IPS-11a (cell line): Measurements from ENCODE around the gene SCTR.

Experiments used
- H3K4me3 ChIP-seq: one replicate; pipeline ENCODE4 v1.5.1; 2013; ENCODE audit warnings: low read depth, low read length, control low read depth

SCTR gene

DNA sequence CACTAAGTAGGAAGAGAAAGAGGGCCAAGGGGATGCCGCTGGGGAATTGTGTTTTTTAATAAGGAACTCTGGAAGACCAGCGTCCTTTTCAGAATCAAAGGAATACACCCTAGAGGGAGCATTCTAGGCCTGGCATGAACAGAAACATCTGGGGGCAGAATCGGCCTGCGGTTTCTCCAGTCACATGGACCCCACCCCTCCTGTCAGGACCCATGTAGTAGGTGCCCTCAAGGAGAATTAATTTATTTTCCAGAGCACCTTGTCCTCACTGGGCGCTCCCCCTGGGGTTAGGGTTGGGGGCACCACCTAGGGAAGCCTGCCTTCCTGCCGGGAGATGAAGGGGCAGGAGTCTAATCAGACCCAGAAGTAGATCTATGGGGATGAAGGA lies 48.4 kb downstream of the SCTR start:
- no peak overlapping the region for H3K4me3 ChIP-seq

DNA sequence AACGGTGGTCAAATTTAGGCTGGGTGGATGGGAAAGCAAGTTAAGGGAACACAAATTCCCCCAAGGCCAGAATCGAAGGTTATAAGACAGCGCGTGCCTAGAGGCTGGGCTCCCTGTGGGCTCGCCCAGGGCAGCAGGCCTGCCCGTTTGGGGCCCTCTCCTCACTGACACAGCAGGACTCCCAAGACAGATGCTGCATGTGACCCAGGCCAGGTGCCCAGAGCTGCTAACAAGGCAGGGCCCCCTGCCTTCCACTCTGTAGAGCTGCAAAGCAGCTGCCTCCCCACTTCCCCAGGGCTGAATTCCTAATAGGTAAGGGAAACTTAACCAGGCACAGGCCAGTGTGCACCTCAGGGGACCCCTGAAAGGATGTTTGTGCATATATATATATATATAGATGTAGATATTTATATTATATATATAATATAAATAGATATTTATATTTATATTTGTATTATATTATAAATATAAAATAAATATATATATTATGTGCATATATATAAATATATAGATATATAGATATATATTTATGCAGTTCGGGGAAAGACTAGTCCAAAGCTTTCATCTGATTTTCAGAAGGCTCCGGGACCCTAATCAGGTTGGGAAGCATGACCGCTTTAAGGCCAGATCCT lies 48.9 kb downstream of the SCTR start:
- no peak overlapping the region for H3K4me3 ChIP-seq

DNA sequence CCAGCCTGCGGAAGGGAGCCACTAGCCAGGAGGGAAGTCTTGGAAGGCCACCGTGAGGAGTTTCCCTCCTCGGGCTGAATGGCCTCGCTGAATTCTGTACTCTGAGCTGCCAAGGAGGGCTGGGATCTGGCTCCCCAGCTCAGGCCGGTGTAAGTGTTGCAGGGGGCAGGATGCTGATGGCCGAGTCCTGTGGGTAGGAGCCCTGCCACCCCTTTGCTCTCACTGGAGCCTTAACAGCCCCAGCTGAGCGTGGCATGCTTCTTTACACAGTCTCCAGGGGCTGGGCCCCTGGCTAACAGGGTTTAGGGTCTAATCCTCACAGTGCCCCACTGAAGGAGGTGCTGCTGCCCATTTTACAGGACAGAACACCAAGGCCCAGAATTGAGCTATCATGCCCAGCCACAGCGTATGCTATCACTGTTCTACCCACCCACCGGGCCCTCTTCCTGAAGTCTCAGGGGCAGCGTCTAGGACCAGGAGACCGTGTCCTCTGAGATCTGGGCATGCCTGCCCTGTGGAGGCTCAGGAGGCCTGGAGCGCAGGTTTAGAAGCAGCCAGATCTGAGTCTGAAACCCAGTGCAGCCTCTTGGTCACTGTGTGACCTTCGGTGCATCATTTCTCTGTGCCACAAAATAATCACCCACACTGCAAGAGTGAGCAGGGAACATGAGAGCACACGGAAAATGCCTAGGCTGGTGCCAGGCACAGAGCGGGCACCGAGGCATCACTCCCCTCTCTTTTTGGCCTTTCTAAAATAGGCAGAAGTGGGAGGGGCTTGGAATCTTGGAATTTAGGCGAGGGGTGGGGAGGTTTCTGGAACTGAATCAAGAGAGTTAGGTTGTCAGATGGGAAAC lies 49.7 kb downstream of the SCTR start:
- H3K4me3 ChIP-seq: no peak overlapping the region

DNA sequence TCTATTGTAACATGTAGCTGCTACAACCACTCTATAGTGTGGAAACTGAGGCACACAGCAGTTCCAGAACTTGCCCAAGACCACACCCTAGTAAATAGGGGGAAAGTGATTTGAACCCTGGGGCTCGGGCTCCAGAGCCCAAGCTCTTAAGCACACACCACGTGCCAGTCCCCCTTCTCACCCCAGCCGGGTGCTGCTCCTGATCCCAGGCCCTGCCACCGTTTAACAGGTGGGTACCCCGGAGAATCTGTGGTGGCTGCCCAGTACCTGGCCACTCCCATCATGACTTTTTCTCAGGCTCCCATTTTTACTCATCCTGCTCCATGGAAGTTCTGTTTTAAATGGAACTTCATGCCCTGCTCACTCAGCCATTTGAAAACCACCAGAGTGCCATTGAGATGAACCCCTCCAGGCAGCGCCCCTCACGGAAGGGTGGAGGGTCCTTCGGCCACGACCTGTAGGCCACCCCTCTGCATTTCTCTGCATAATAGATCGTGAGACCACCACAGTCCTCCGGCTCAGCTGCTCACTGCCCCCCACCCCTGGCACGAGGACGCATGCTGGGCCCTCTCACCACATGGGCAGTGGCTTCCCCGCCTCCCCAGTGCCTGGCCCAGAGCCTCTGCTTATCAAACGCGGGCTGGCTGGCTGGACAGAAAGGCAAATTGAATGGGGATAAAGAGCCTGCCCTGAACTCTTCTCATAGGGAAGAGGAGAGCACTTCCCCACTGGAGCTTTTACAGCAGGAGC lies 50.5 kb downstream of the SCTR start:
- no peak overlapping the region for H3K4me3 ChIP-seq

DNA sequence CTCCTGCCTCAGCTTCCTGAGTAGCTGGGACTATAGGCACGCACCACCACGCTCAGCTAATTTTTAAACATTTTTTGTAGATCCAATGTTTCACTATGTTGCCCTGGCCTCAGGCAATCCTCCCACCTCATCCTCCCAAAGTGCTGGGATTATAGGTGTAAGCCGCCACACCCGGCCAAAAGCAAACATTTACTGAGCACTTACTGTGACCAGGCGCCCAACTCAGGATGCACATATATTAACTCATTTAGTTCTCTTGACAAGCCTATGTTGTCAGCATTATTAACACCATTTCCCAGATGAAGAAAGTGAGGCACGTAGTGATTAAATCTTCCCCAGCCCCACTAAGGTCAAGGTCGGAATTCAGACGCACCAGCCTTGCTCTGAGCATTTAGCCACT lies 51.5 kb downstream of the SCTR start:
- no peak overlapping the region for H3K4me3 ChIP-seq

DNA sequence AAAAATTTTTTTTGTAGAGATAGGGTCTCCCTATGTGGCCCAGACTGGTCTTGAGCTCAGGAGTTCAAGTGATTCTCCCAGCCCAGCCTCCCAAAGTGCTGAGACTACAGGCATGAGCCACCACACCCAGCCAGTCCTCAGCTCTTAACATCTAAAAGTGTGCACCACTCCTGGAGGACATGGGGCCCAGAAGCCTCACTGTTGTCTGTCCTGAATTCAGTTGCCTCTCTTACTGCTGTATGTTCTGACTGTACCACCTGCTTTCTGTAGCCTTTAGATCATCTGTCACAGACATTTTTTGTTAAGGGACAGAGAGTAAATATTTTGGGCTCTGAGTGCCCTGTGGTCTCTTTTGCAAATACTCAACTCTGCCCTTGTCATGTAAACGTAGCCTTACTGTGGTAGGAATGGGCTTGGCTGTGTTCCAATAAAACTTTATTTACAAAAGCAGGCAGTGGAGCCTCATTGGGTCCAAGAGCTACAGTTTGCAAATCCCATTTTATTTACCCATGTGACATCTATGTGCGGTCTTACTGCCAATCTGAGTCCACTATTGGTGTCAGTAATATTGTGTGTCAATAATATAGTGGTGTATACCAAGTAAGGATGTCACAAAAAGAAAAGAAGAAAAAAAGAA lies 54.5 kb downstream of the SCTR start:
- H3K4me3 ChIP-seq: no peak overlapping the region

DNA sequence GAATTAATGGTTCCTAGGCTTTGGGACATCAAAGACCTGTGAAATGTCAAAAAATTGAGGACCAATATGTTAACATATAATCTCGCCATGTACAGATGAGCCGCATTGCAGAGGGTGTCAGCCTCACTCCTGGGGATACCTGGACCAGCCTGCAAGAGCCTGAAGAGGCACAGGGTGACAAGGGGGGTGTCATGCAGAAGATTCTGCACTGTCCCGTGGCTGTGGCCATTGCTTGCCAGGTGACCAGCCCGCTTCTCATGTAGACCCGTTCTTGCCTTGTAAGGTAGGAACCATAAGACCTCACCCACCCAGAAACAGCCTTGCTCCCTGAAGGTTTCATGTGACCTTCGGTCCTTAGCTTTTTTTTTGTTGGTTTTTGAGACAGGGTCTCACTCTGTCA lies 55.2 kb downstream of the SCTR start:
- H3K4me3 ChIP-seq: no peak overlapping the region

DNA sequence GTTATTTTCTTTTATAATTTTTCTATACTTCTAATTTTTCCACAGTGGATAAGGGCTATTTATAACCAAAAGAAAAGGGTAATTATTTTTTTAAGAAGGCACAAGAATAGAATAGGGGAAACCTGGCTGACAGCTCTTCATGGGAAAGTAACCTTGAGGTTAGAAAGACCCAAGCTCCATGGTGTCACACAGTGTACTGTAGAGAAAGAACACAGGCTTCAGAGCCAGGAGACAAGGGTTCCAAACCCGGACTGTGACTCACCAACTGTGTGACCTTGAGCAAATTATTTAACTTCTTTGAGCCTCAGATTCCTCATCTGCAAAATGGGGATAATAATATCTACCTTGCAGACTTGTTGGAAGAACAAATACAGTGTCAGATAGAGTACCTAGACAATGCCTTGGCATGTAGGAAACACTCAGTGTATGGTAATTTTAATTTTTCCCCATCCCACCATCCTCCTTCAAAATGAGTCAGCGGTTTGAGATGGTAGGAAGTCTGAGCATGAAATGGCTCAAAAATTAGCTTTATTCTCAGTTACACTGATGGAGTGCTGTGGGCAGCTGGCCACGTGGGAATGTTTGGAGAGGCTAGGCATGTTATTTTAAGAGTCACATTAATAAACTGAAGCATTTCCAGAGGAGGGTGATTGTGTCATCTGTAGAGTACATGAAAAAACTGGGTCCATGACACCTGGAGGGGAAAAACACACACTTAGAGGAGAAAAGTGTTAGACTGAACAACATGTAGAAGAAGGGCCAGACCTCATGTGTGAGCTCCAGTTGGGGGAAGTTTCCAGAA lies 55.9 kb downstream of the SCTR start:
- H3K4me3 ChIP-seq: no peak overlapping the region

DNA sequence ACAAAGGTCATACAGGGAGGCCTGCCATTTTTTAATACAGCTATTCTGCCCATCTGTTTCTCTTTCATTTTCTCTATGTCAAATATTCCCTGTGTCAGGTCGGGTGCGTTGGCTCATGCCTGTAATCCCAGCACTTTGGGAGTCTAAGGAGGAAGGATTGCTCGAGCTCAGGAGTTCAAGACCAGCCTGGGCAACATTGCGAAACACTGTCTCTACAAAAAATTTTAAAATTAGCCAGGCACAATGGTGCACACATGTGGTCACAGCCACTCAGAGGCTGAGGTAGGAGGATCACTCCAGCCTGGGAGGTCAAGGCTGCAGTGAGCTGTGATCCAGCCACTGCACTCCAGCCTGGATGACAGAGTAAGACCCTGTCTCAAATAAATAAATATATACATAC lies 57.9 kb downstream of the SCTR start:
- H3K4me3 ChIP-seq: no peak overlapping the region

DNA sequence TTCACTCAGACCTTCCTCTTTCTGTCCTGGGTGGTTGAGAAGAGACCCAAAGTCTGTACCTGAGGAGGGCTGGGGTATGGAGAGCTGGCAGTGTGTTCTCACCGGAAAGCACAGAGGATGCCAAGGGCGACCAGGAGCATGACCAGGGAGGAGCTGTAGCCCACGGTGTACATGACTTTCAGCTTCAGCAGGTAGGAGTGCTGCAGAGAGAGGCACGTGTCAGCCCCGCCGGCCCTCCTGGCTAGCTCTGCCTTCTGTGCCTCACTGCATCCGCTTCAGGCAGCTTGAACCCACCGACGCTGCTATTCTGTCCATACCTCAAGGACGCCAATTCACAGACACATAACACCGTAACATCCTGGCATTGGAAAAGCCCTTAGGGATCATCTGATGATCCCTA lies 58.6 kb downstream of the SCTR start:
- H3K4me3 ChIP-seq: no peak overlapping the region

DNA sequence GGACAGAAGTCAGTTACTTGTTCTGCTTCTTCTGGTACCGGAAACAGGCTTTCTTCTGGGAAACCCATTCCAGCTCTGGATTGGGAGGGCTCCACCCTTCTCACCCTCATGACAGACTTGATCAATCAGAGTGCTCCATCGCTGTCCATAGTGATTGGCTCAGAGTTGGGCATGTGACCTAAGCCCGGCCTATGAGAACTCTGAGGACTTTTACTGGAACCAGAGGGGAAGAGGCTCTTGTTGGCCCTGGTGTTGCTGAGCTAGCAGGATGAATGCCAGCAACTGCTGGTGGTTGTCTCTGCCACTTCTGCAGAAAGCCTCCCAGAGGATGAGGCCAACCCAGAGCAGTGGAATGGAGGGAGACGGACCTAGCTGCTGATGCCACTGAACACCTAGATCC lies 59.3 kb downstream of the SCTR start:
- H3K4me3 ChIP-seq: no peak overlapping the region

DNA sequence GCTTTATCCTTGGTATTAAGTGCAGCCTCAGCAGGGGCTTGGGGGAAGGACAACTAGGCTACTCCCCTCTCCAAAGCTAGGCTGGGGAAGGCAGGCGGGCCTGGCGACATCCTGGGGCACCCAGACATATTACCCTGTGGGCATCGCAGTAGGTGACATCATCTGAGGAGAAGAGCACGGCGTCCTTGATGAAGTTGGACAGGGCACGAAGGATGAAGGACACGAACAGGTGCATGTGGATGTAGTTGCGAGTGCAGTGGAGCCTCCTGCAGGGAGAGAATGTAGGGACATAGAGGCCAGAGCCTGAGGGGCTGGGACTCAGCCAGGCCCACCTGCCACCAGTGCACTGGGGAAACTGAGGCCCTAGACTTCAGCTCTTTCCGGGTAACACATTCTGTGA lies 60.3 kb downstream of the SCTR start:
- no peak overlapping the region for H3K4me3 ChIP-seq

DNA sequence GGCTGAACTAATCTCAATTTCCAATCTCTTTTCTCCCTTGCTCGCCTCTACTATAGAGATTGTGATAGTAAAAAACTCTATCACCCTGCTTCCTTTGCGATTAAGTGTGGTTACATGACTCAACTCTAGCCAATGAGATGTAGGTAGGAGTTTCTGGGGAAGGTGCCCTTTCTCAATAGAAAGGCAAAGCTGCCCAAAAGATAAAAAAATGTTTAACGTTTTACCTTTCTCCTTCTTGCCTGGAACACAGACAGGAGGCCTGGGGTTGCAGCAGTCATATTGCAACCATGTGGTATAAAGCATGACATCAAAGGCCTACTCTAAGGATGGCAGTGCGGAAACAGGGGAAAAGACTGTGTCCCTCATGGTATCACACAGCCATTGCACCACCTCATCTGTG lies 61.1 kb downstream of the SCTR start:
- H3K4me3 ChIP-seq: no peak overlapping the region

DNA sequence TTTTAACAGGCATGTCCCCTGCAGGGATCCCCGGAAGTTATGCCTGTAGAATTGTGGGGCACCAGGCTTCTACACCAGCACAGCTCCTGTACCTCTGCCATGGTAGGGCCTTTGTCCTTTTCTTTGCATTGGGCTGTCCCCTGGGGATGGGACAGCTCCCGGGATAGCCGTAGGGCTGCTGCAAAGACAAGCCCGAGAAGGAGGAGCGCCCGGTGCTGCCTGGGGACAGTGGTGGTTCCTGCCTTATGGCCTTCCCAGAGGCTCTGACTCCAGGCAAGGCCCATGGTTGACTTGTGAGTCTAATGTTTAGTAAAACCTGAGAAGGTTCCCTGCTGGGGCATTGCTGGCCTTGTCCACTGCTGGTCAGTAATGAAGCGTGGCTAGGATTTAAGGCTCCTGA lies 61.7 kb downstream of the SCTR start:
- no peak overlapping the region for H3K4me3 ChIP-seq

DNA sequence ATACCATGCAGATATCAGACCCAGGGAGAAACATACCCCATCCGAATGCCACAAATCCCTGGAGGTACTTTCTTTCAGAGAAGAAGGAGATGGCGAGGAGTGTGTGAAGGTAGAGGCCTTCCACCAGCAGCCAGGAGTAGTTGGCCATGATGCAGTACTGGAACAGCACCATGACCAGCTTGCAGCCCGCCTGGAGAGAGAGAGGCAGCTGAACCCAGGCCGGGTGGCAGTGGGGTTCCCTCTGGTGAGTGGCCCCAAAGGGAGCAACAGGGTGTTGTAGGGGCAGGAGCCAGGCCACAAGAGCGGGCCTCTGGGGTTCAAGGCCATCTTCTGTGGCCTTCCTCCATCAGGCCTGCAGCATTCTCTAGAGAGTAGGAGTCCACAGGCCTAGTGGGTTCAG lies 62.5 kb downstream of the SCTR start:
- no peak overlapping the region for H3K4me3 ChIP-seq

DNA sequence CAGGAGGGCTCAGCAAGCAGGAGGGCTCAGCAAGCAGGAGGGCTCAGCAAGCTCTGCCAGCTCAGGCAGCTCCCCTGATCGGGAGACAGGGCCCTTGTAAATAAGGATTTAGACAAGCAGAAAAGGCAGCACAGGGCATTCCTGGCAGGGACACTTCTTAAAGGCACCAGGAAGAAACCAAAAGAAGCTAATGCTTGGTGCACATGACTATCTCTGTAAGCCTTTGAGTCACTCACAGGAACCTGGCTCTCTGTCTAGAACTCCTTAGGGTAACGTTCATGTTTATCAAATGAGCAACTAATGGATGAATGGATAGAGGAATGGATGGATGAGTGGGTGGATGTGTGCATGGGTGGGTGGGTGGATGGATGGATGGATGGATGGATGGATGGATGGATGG lies 64.2 kb downstream of the SCTR start:
- H3K4me3 ChIP-seq: no peak overlapping the region

DNA sequence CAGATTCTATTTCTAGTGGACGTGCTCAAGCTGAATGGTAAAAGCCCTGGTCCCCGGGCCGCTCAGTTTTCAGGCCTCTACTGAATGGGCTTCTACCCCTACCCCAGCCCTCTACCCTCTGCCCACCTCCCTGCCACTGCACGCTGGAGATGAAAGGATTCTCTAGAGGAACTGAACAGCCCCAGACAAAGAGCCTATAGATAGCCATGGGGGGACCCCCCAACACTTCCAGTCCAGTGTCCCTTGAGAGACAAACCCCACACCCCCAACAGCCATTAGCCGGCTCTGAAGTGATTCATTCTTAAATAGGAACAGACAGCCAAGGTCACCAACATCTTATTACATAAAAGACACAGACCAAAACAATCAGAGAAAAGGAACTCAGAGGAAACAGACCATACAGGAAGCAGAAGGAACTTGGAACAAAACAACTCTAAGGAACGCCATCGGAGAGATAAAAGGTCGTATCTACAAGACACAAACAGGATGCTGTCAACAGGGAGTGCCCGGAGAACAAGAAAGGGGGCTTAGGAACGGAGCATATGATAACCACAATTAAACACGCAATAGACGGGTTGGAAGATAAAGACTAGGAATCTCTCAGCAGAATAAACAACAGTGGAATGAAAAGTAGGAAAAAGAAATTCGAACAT lies 69.1 kb downstream of the SCTR start:
- H3K4me3 ChIP-seq: no peak overlapping the region

DNA sequence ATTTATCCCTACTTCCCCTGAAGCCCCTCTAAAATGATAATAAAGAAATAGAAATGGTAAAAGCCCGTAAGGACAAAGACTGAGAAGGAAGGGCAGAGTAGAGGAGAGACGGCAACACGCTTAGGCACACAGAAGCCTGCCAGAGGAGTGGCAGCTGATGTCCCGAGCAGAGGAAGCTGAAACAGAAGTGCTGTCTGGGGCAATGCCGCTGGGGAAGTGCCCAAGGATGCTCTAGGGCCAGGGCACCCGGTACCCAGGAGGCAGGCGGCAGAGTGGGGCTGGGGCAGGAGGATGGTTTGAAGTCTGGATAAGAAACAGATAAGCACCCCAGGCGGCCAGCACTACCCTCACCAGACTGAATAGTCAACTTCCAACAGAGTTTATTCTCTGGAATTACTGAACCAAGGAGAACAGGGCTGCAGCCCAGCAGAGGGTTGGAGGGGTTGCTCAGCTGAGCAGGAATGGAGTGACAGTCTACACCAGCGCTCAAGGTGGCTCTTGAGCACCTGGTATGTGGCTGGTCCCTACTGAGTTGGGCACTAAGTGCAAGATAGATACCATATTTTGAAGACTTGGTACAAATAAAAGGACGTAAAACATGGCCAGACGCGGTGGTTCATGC lies 70.2 kb downstream of the SCTR start:
- no peak overlapping the region for H3K4me3 ChIP-seq

DNA sequence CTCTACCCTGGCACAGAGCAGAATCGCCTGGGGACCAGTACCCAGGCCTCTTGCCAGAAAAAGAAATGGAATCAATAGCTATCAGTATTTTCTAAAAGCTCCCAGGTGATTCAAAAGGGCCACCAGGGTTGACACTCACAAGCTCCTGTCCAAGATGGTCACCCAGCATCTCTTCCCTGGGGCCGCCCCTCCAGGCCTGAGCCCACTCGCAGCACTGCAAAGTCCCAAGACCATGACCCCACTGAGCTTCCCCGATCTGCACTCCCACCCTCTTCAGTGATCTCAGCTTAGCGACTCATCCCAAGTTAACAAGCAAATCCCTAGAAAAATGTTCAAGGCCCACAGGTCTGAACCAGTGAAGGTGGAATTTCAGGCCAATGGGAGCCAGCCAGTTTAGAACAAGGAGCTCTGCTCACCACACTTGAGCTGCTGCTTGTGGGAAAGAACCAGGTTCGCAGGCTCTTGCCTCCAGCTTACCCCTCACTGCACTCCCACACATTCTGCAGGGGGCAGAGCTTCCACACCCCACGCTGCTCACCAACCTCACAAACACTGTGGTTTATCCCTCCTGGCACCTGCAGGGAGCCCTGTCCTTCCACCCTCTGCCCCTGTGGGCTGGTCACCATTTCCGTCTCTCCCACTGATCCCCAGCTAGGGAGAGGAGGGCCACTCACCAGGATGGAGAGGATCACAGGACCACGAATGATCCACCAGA lies 72.8 kb downstream of the SCTR start:
- no peak overlapping the region for H3K4me3 ChIP-seq
